ENCODE data around the gene DGKI. TPM values are rescaled to one million over a fixed set of nuclear protein-coding genes. Genes with fewer than 3 reads are reported as not detected.

The DGKI gene
- total and polyA plus RNA-seq, 2 donors = 1.8 to 13.3 TPM

GRCh38 chr7:137810248-137810647 lies 36.5 kb downstream of the DGKI start:
- WGBS = 85% methylated on average over 2 of the region's 2 CpGs
- H3K4me3 ChIP-seq (ENCODE audit: low read depth, low read length) = no peak overlapping the region
- H3K27ac ChIP-seq (ENCODE audit: low read depth) = no peak overlapping the region
- DNase-seq (ENCODE audit: extremely low spot score) = no peak
- no peaks in the 10 kb centered on the region for H3K36me3 ChIP-seq (ENCODE audit: insufficient read depth)
- H3K4me1 ChIP-seq (ENCODE audit: insufficient read depth) = no peaks in the 10 kb centered on the region

- no peak for DNase-seq (ENCODE audit: extremely low spot score)
- H3K36me3 ChIP-seq (ENCODE audit: insufficient read depth) = no peaks in the 10 kb centered on the region
- WGBS = 45% methylated on average over 2 of the region's 2 CpGs
Observed at GRCh38 chr7:137804836-137805235, 41.9 kb downstream of the DGKI start.

GRCh38 chr7:137801491-137801890 lies 45.3 kb downstream of the DGKI start:
- Histone ChIP-seq H3K36me3 (ENCODE audit: insufficient read depth) (no peaks in the 10 kb centered on the region), H3K27ac (ENCODE audit: low read depth) (no peak overlapping the region), H3K4me1 (ENCODE audit: insufficient read depth) (no peaks in the 10 kb centered on the region), H3K4me3 (ENCODE audit: low read depth, low read length) (no peak overlapping the region)
- no peak for DNase-seq (ENCODE audit: extremely low spot score)
- WGBS = 33% methylated on average over 1 of the region's 1 CpG

More at GRCh38 chr7:137804836-137805235, 41.9 kb downstream of the DGKI start:
- Histone ChIP-seq H3K4me3 (ENCODE audit: low read depth, low read length) (no peak overlapping the region), H3K27ac (ENCODE audit: low read depth) (no peak overlapping the region), H3K4me1 (ENCODE audit: insufficient read depth) (no peaks in the 10 kb centered on the region)

GRCh38 chr7:137801003-137801402 lies 45.8 kb downstream of the DGKI start:
- 70% methylated on average over 1 of the region's 1 CpG for WGBS
- DNase-seq (ENCODE audit: extremely low spot score) = no peak
- no peak overlapping the region for H3K4me3 ChIP-seq (ENCODE audit: low read depth, low read length)
- no peaks in the 10 kb centered on the region for H3K36me3 ChIP-seq (ENCODE audit: insufficient read depth)
- H3K4me1 ChIP-seq (ENCODE audit: insufficient read depth) = no peaks in the 10 kb centered on the region
- no peak overlapping the region for H3K27ac ChIP-seq (ENCODE audit: low read depth)

GRCh38 chr7:137798073-137798763 lies 48.6 kb downstream of the DGKI start:
- H3K36me3 ChIP-seq (ENCODE audit: insufficient read depth) = no peaks in the 10 kb centered on the region
- WGBS = 87% methylated on average over 4 of the region's 4 CpGs
- no peak for DNase-seq (ENCODE audit: extremely low spot score)

GRCh38 chr7:137795211-137795610 lies 51.6 kb downstream of the DGKI start:
- Histone ChIP-seq H3K4me1 (ENCODE audit: insufficient read depth) (no peaks in the 10 kb centered on the region), H3K36me3 (ENCODE audit: insufficient read depth) (no peaks in the 10 kb centered on the region), H3K4me3 (ENCODE audit: low read depth, low read length) (no peak overlapping the region), H3K27ac (ENCODE audit: low read depth) (no peak overlapping the region)
- DNase-seq (ENCODE audit: extremely low spot score) = no peak
- WGBS = 88% methylated on average over 4 of the region's 4 CpGs

More at GRCh38 chr7:137798073-137798763, 48.6 kb downstream of the DGKI start:
- Histone ChIP-seq H3K27ac (ENCODE audit: low read depth) (no peak overlapping the region), H3K4me3 (ENCODE audit: low read depth, low read length) (no peak overlapping the region), H3K4me1 (ENCODE audit: insufficient read depth) (no peaks in the 10 kb centered on the region)

GRCh38 chr7:137791930-137792329 lies 54.8 kb downstream of the DGKI start:
- no peak for DNase-seq (ENCODE audit: extremely low spot score)
- H3K4me1 ChIP-seq (ENCODE audit: insufficient read depth) = no peaks in the 10 kb centered on the region
- WGBS = 82% methylated on average over 2 of the region's 2 CpGs

GRCh38 chr7:137790828-137791227 lies 55.9 kb downstream of the DGKI start:
- Histone ChIP-seq H3K27ac (ENCODE audit: low read depth) (no peak overlapping the region), H3K4me1 (ENCODE audit: insufficient read depth) (no peaks in the 10 kb centered on the region), H3K36me3 (ENCODE audit: insufficient read depth) (no peaks in the 10 kb centered on the region), H3K4me3 (ENCODE audit: low read depth, low read length) (no peak overlapping the region)
- no peak for DNase-seq (ENCODE audit: extremely low spot score)

More at GRCh38 chr7:137791930-137792329, 54.8 kb downstream of the DGKI start:
- Histone ChIP-seq H3K36me3 (ENCODE audit: insufficient read depth) (no peaks in the 10 kb centered on the region), H3K4me3 (ENCODE audit: low read depth, low read length) (no peak overlapping the region), H3K27ac (ENCODE audit: low read depth) (no peak overlapping the region)

- no peak for DNase-seq (ENCODE audit: extremely low spot score)
- no peak overlapping the region for H3K4me3 ChIP-seq (ENCODE audit: low read depth, low read length)
Observed at GRCh38 chr7:137789215-137789882, 57.4 kb downstream of the DGKI start.

GRCh38 chr7:137787301-137787976 lies 59.3 kb downstream of the DGKI start:
- no peak for DNase-seq (ENCODE audit: extremely low spot score)
- 59% methylated on average over 3 of the region's 3 CpGs for WGBS
- Histone ChIP-seq H3K4me3 (ENCODE audit: low read depth, low read length) (no peak overlapping the region), H3K36me3 (ENCODE audit: insufficient read depth) (no peaks in the 10 kb centered on the region), H3K4me1 (ENCODE audit: insufficient read depth) (no peaks in the 10 kb centered on the region), H3K27ac (ENCODE audit: low read depth) (no peak overlapping the region)

More at GRCh38 chr7:137789215-137789882, 57.4 kb downstream of the DGKI start:
- Histone ChIP-seq H3K4me1 (ENCODE audit: insufficient read depth) (no peaks in the 10 kb centered on the region), H3K36me3 (ENCODE audit: insufficient read depth) (no peaks in the 10 kb centered on the region), H3K27ac (ENCODE audit: low read depth) (no peak overlapping the region)
- WGBS = 47% methylated on average over 4 of the region's 4 CpGs

- Histone ChIP-seq H3K36me3 (ENCODE audit: insufficient read depth) (no peaks in the 10 kb centered on the region), H3K4me3 (ENCODE audit: low read depth, low read length) (no peak overlapping the region), H3K4me1 (ENCODE audit: insufficient read depth) (no peaks in the 10 kb centered on the region), H3K27ac (ENCODE audit: low read depth) (no peak overlapping the region)
- no peak for DNase-seq (ENCODE audit: extremely low spot score)
Observed at GRCh38 chr7:137778511-137778910, 68.3 kb downstream of the DGKI start.

- Histone ChIP-seq H3K4me1 (ENCODE audit: insufficient read depth) (no peaks in the 10 kb centered on the region), H3K36me3 (ENCODE audit: insufficient read depth) (no peaks in the 10 kb centered on the region), H3K27ac (ENCODE audit: low read depth) (no peak overlapping the region), H3K4me3 (ENCODE audit: low read depth, low read length) (no peak overlapping the region)
- DNase-seq (ENCODE audit: extremely low spot score) = no peak
- WGBS = 77% methylated on average over 4 of the region's 4 CpGs
Observed at GRCh38 chr7:137774793-137775201, 72.0 kb downstream of the DGKI start.

- Histone ChIP-seq H3K36me3 (ENCODE audit: insufficient read depth) (no peaks in the 10 kb centered on the region), H3K27ac (ENCODE audit: low read depth) (no peak overlapping the region), H3K4me3 (ENCODE audit: low read depth, low read length) (no peak overlapping the region), H3K4me1 (ENCODE audit: insufficient read depth) (no peaks in the 10 kb centered on the region)
- DNase-seq (ENCODE audit: extremely low spot score) = no peak
Observed at GRCh38 chr7:137772748-137773147, 74.0 kb downstream of the DGKI start.

- H3K36me3 ChIP-seq (ENCODE audit: insufficient read depth) = no peaks in the 10 kb centered on the region
- H3K27ac ChIP-seq (ENCODE audit: low read depth) = no peak overlapping the region
Observed at GRCh38 chr7:137772316-137772715, 74.5 kb downstream of the DGKI start.

More at GRCh38 chr7:137772316-137772715, 74.5 kb downstream of the DGKI start:
- Histone ChIP-seq H3K4me1 (ENCODE audit: insufficient read depth) (no peaks in the 10 kb centered on the region), H3K4me3 (ENCODE audit: low read depth, low read length) (no peak overlapping the region)
- WGBS = 63% methylated on average over 3 of the region's 3 CpGs
- DNase-seq (ENCODE audit: extremely low spot score) = no peak

Measured in urinary bladder (tissue), 4 donors.